NOMO-1 (cell line): ENCODE data around the gene OPRM1.

ENCODE experiments used
- DNase-seq, 2 experiments: peaks; one replicate each; lab custom pipeline; 2025; ENCODE audit not compliant: unreplicated experiment in 2 of 2; lab: John Stamatoyannopoulos, UW

Gene OPRM1

DNA sequence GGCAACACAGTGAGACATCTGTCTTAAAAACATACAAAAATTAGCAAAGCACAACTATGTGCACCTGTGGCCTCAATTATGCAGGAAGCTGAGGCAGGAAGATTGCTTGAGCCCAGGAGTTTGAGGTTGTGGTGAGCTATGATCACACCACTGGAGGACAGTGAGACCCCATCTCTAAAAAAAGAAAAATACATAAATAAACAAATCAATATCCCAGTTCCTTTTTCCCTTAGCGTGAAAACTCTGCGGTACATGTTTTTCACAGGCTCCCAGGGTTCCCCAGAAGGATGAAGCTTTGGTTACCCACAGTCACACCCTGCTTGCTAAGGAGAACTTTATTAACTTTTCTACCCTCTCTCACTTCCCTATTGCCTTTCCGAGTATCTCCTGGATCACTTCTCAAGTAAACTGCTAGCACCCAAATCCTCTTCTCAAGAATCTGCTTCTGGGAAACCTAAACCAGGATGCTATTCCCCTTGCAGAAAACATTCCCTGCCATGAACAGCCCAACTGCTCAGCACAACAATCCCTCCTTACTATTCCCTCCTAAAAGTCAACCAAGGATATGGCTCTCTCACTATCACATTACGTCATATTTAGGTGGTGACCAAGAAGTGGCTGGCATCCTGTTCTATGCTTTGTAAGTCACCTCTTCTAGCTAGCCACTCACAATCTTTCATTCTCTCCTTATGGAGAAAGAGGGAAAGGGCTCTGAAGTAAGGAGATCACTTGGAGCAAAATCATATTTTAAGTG, 195.2 kb downstream of the OPRM1 start:
- DNase-seq, result peak; percentile 30 to 76

DNA sequence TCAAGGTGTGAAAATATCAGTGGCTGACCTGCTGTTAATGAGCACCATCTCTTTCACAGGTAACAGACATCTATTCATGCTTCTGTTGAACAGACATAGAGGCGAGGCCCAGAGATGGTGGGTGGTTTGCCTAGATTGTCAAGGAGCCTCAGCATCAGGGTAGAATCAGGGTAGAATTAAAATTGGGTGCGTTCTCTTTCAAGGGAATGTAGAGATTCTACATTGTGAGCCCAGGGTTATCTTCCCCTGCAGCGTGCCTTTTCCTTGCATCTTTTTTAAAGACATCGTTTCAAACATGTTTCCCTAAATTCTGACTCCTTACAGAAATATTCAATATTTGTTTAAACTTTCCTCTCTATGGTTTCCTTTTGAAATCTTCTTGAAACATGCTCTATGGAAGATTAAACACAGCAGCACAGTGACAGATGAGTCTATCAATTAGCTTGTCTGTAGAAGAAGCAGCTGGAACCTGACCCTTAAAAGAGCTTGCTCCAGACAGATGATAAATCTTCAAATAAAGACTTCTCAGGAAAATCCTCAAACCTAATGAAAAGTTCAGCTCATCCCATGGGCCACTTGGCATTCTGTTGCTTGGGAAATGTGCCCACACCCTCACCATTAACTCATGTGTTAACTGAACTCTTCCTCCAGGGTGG, 197.7 kb downstream of the OPRM1 start:
- DNase-seq, result no peak

DNA sequence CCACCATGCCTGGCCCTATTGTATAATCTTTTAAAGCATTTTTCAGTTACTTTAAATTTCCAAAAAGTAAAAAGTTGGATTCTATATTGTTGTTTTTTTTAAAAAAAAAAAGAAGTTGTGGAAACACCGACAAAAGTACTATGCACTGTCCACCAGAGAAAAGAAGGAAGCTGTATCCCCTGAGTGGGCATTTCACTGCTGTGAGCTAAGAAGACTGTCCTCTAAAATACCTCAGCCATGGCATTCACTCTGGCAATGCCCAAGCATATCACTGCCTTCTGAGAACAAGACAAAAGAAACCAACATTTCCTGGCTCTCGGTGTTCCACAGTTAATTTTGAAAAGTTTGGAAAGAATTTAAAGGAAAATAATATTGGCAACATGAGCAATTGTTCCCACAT, 199.8 kb downstream of the OPRM1 start:
- DNase-seq, result no peak

DNA sequence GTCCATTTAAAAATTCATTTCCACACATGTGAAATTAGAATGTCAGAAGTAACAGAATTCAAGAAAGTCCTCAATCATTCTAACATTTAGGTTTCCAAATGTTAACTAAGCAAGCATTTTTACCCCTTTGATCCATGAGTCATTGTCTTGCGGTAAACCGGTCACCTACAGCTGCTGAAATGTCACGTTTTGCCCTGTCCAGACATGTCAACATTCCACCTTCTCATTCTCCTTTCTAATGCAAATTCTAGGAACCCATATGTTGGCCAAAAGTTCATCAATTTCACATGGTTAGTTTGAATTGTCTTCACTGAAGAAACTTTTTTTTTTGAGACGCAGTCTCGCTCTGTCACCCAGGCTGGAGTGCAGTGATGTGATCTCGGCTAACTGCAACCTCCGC, 200.4 kb downstream of the OPRM1 start:
- DNase-seq, result no peak

DNA sequence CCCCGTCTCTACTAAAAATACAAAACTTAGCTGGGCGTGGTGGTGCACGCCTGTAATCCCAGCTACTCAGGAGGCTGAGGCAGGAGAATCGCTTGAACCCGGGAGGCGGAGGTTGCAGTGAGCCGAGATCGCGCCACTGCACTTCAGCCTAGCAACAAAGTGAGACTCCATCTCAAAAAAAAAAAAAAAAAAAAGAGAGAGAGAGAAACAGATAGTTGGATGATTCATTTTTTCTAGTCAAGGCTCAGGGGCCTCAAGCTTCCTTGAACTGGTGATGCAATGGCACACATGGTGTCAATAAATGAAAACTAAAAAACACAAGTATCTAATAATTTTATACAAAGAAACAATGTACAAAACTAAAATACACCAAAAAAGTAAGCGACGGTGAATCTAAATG, 202.0 kb downstream of the OPRM1 start:
- peak in 1 of 2 experiments; percentile 55 for DNase-seq

DNA sequence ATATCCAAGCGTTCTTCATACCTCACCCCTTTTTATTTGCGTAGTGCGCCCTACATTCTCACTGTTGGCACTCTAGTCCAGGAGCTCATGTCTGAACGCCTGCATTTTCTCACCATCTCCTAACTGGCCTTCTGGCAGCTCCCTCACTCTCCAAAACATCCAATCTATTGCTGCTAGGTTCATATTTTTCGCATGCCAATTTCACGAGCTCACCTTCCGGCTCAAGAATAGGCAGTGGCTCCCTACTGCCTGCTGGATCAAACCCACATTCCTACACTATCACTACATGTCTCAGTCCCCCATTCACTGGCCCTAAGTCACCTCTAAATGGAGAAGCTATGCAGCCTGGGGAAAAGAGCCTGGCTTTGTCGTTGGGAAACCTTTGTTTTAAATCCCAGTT, 202.5 kb downstream of the OPRM1 start:
- no peak for DNase-seq

DNA sequence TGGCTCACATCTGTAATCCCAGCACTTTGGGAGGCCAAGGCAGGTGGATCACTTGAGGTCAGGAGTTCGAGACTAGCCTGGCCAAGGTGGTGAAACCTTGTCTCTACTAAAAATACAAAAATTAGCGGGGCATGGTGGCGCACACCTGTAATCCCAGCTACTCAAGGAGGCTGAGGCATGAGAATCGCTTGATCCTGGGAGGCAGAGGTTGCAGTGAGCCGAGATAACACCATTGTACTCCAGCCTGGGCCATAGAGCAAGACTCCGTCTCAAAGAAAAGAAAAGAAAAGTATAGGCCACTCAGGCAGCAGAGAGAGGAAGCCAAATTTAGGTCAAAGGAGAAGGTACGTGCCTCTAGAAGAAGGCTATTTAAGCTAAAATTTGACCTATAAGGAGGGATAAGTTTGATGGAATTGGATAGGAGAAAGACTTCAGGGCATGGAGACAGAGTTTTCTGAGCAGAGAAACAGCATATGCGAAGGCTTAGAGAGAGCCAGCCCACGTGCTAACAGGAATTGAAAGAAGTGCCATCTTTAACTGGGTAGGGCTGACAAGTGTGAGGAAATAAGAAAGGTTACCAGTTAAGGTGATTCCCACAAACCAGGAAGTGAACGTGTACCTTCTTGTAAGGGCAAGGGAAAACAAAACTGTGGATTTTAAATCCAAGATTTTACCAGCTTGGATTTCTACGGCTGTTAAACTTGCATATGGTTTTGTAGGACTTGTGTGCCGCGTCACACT, 203.7 kb downstream of the OPRM1 start:
- DNase-seq, result no peak

DNA sequence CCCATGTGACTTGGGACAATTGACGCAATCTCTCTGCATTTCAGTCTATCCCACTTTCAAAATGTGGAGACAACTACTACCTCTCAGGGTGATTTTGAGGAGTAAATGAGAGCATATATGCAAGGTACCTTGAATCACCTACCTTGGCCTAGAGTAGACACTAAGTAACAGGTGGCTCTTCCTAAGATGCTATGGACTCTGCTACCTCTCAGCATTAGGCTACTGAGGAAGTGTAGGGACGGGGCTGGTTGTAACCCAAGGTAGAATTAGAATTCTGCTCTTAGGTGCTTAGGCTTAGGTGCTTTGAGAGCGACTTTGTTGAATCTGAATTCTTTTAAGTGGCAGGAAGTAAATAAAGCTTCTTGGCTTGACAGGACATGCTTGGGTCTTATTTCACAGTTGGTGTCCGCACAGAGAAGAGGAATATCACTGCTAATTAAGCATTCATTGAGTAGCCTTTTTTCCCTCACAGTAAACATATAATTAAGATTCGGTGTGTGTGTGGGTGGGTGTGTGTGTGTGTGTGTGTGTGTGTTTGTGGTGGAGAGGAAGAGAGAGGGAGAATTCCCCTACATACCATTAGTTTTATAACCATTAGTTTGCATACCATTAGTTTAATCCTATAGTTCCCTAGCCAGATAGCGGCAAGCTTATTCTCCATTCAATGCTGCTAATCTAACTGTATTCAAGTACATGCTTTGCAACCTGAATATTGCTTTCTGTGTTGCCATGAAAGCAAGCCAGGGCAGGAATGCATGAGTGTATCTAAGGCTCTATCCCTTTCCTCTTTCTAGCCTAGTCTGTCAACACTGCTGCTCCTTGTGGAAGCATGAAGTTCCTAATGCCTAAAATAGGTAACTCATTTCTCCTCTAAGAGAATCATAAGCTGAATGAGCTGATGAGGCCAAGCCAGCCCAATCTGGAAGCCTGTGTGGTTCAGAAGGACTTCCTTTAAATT, 205.0 kb downstream of the OPRM1 start:
- DNase-seq, result no peak

DNA sequence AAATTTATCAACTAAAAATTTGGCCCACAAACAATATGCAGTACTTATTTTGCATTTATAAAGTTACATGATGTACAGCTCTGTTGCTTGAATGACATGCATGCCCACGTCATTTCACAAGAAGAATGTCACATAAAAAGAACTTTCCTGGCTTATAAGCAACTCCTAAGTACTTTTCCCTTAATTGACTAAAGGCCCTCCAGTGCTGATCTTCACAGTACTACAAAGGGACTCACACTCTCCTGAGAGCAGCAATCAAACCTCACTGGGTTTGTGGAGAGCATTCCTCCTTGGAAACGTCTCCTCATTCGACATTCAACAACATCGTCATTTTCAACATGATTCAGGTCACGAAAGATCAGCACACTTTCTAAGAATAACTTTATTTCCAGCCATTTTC, 206.5 kb downstream of the OPRM1 start:
- no peak for DNase-seq

DNA sequence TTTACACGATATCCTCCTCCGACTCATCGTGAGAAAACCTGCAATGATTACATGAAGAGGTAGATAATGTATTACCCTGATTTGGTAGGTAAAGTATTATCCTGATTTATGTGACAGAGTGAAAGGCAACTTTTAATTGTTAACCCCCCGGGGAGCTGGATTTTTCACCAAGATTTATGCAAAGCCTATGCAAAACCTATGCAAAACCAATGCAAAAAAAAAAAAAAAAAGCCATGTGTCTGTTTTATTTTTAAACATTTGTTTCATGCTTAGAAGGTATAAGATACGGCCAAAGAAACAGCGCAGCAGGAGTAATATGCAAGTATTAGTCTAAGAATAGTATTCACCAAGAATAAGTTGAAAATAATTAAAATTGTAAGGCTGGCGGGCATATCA, 207.7 kb downstream of the OPRM1 start:
- no peak for DNase-seq

DNA sequence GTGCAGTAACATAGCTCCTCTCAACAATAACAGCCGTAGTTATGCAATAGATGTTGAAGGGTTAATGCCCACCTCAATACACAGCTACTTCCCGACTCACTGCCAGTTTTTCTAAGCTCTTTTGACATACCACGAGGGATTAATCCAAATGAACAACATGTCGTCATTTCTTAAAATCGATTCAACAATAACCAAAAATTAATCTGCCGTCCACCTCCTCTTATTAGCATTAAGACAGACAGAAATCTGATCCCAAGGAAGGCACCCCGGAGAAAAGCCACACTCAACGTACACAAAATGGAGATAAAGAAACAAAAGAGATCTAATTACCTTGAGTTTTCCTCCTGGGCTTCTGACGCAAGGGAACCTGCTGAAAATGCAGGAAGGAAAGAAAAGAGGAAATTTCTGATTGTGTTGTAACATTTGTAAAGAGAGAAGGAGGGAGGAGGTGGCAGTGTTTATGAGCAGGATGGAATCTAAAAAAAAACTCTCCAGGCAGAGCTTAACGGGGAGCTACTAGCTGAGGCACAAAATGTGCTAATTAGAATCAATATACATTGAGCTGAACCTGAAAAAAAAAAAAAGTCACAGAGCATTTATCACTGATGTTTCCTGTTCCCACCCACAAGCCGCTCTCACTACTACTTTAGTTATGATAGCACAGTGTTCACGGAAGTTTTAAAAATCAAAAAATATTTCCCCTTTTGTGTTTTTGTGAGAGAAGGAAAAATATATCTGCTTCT, 208.2 kb downstream of the OPRM1 start:
- peak; percentile 59 to 60 for DNase-seq

DNA sequence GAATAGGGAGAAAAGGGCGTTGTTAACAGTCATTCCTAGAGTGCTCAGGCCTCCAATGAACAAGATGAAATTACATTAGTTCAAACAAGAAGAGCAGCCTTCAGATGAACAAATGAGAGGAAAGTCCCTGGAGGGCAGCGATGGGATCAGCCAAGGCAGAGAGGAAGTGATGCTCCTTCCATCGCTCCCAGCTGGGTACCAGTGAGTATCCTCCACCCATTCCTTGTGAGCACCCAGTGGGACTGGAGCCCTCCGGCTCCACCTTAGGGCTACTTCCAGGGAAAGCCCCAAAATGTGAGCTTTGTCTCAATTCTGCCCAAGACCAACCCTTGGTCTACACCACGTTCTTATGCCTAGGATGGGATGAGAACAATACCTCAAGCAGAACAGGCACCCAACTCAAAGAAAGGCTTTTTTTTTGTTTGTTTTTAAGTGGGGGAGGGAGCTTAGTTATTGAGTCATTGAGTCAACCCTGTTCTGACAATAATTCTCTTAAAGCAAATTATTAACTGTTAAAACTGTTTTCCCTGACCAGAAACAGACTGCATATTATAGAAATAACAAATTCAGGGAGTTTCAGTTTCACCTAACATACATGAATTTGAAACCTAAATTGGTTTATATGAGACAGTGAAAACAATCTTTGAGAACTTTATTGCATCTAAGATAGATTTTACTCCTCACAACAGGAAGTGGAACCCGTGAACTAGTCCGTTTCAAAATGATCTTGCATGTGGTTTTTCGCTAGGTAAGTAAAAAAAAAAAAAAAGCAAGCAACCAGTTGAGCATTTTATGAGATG, 210.7 kb downstream of the OPRM1 start:
- peak; percentile 34 to 58 for DNase-seq

DNA sequence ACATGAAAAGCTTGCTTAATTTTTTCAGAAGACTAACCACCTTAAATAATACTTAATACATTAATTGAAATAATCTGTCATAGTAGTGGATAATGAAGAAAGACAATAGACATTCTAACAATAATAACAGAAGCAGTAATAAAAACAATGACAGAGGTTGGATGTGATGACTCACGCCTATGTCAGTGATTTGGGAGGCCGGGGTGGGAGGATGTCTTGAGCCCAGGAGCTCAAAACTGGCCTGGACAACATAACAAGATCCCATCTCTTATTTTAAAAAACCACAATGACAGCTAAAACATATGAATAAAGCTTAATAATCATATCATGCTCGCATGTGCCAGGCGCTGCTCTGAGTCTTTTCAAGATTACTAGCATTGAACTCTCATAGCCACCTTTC, 212.1 kb downstream of the OPRM1 start:
- no peak for DNase-seq

DNA sequence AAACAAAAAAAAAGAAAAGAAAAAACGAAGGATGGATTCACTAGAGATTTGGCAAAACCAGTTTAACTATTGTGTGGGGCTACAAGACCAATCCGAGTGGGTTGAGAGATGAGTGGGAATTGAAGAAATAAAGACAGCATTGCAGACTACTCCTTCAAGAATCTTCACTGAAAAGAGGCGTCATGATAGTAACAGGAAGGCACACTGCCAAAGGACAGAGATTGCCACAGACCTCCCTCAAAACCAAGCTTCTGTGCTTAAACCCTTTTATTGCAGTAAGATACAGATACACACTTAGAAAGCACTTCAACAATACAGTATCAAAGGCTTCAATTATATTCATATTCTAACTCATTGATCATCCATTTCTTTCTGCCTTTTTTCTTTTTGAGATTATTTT, 213.6 kb downstream of the OPRM1 start:
- peak in 1 of 2 experiments; percentile 42 for DNase-seq

DNA sequence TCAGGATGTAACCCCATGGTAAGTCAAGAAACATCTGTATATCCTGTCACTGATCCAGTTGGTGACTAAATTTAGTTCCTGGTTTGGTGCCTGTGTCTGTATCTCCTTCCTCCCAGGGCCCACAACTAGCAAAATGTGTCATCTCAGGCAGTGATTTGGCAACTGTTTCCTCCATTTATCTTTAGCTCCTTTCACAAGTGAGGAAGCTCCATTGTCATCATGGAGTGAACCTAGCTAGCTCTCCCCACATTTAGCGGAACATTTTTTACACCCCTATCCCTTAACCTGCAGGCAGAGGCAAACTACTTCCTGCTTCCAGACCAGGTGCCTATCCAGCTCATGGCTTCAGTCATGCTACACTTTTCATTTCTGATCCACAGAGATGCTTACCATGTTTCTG, 218.0 kb downstream of the OPRM1 start:
- DNase-seq, result peak; percentile 76 to 96

DNA sequence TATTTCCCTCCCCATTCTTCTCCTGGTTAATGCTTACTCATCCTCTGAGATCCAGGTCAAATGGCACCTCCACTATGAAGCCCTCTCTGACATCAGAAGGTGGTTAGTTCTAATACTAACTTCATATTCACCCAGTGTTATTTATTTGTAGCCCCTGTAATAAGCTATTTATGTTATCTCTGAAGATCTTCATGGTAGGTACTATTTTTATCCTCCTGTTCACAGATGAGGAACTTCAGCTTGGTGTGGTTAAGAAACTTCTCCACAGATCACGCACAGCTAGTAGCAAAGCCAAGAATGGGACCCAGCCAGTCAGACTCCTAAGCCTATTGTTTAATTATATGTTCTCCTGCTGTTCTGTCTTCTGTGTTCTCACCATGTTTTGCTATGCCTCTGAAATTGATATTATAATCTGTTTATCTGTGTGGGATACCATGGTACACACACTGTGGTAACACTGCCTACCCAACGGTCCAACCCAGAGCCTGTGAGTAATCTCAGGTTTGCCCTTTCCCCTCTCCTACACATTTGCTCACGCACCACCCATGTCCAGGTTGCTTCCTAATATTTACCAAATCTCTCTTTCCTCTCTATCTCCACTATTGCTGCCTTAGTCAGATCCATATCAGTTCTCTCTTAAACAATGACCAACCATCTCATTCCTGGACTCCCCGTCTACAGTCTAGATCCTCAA, 219.2 kb downstream of the OPRM1 start:
- peak; percentile 32 to 84 for DNase-seq

DNA sequence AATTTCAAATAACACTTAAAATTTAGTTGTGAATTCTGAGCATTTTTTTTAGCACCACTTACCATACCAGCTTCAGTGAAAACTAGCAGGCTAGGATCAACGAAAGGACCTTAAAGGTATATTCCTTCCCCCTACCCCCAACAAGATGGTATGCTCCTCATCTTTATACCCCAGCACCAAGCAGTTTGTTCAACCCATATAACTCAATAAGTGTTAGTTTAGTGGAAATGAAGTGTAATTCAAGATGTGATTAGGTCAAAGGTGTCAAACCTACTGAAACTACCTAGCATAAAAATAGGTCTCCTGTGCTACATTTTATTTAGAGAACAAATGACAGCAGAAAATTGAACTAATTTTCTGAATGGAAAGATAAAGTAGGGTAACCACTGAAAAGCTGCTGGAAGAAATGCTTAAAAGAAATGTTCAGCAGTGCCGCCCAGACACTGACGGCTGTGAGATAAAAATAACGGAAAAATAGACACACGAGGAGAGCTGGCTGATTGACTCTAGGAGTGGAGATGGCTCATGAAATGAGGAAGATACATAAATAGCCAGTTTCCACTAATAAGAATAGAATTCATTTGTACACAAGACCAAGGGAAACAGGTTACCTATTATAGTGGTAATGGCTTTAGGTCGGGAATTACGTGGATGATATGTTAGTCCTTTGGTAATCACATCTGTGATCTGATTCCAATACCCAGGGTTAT, 222.8 kb downstream of the OPRM1 start:
- peak; percentile 14 to 55 for DNase-seq

DNA sequence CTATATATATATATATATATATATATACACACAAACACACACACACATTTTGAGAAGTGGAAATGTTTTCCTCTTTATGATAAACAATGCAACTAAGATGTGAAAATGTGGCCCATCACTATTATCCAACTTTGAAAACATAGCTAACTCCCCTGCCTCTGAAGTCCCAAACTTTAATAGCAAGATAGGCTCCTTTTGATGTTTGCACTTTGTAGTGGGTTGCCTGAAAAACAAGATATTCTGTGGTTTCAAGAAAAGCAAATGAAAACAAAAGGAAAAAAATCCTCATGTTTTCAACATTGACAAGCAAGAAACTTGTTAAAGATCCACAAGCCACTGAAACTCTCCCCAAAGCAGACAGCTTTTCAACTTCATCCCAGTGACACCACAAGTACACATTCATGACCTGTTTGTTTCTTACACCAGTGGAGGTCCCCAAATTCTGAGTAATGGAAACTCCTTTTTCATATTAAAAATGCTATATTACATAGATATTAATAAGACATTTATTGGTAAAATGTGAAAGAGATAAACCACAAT, 227.6 kb downstream of the OPRM1 start:
- no peak for DNase-seq
